Coronary artery (tissue), 2 donors: ENCODE measurements around the gene CCT7.
"Not testable (repeated sequence)": the region's sequence is repeated elsewhere in the genome, so short reads cannot be mapped to it uniquely, and the experiment has no call there.

Experiments
- DNase-seq: peaks from one replicate; pipeline ENCODE4 v3.0.0-alpha.2; 2017; ENCODE audit warnings: low spot score
- H3K27ac ChIP-seq, 2 donors: fragments of 200-600 bp; sonication (generic); one replicate each; pipeline ENCODE4 v1.5.1; 2016 to 2019
- H3K4me3 ChIP-seq: fragments of 200-600 bp; sonication (generic); 2 replicates; pipeline ENCODE4 v1.5.1; 2016; ENCODE audit warnings: mild to moderate bottlenecking, moderate library complexity
- TF ChIP-seq, protein P1 (sequence below): fragments of 200-600 bp; sonication (generic); IDR thresholded peaks from one replicate; pipeline ENCODE4 v1.5.1; 2019; ENCODE audit warnings: antibody characterized with exemption

Gene CCT7

DNA sequence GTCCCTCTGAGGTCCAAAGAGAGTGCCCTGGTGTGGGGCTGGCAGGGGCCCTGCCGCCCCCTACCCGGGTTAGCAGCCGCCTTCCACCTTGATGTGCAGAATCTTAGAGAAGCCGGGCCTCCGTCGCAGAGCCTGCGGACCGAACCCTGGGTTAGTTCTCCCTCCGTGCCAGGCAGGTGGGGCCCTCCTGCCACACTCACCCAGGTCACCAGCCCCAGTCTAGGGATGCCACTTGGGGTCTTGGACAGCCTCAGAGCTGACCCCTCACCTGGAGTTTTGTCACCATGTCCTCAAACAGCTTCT, 24.8 kb downstream of the CCT7 start:
- no peak overlapping the region for H3K4me3 ChIP-seq
- TF ChIP-seq, protein P1, sequence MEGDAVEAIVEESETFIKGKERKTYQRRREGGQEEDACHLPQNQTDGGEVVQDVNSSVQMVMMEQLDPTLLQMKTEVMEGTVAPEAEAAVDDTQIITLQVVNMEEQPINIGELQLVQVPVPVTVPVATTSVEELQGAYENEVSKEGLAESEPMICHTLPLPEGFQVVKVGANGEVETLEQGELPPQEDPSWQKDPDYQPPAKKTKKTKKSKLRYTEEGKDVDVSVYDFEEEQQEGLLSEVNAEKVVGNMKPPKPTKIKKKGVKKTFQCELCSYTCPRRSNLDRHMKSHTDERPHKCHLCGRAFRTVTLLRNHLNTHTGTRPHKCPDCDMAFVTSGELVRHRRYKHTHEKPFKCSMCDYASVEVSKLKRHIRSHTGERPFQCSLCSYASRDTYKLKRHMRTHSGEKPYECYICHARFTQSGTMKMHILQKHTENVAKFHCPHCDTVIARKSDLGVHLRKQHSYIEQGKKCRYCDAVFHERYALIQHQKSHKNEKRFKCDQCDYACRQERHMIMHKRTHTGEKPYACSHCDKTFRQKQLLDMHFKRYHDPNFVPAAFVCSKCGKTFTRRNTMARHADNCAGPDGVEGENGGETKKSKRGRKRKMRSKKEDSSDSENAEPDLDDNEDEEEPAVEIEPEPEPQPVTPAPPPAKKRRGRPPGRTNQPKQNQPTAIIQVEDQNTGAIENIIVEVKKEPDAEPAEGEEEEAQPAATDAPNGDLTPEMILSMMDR, result no peak
- DNase-seq, result no peak
- no peak overlapping the region for H3K27ac ChIP-seq

DNA sequence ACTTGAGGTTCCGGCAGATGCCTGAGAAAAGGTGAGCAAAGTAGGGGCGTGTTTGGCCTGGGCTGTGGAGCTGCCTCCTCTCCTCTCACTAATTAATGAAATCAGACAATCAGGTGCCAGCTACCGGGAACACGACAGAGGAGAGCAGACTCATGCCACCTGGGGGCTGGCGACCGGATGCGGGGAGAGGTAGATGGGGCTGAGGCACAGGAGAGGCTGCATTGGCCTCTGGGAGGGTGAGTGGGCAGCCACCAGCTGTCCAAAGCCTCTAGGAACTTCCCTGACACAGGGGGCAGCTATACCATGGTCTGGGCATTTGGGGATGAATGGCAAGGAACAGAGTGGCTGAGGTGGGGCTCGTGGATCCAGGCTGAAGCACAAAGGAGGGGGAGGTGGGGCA, 25.2 kb downstream of the CCT7 start:
- Histone ChIP-seq H3K4me3 (no peak overlapping the region), H3K27ac (no peak overlapping the region)
- TF ChIP-seq, protein P1, result no peak
- DNase-seq, result no peak

DNA sequence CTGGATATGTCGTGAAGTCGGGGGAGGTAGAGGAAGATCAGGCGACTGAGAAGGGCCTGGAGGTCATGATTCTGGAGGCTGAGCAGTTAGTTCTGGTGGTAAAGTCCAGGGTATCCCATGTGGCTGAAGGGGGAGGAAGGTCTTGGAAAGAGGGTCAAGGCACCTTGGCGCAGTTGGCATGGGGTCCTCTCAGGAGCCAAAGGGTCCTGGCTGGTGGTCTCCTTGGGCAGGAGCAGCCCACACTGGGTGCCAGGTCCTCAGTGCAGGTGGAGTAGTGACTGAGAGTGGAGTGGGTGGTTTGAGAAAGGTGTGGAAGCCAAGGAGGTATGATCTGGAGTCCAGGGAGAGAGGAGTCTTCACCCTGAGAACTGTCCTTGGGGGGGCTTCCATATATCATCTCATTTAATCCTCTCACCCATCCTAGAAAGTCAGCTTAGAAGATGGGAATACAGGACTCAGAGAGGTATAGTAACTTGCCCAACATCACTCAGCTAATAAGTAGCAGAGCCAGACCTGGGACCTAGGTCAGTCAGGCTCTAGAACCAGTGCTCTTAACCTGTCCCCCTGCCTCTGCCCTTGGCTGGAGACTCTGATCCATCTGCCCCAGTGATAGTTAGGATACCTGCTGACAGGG, 25.7 kb downstream of the CCT7 start:
- Histone ChIP-seq H3K27ac (no peak overlapping the region), H3K4me3 (no peak overlapping the region)
- TF ChIP-seq, protein P1, result no peak
- DNase-seq, result no peak

DNA sequence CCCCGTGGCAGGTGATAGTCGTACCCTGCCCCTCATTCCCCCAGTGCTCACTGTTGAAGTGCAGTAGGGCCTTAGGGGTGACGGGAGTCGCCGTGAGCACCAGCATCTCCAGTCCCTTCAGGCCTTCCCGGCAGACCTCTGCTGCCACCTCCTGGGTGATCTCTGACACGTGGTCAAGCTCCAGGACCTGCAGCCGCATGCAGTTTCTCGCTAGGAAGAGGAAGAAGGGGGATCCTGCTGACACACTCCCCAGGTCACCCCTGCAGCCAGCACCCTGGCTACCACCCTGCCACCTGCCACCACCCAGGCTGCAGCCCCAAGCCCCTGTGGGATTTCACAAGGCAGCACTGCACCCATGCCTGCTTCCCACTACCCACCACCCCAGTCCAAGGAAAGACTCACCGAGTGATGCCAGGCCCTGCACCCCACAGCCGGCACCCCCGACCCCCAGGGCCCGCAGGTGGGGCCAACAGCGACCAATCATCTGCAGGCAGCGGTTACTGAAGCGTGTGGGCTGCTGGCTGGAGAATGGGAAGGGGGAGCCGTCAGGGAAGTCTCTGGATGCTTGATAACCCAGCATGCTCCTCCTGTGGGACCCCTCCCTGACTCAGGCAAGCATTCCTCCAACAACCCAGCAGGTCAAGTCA, 26.4 kb downstream of the CCT7 start:
- Histone ChIP-seq H3K27ac (no peak overlapping the region), H3K4me3 (no peak overlapping the region)
- TF ChIP-seq, protein P1, result no peak
- no peak for DNase-seq

DNA sequence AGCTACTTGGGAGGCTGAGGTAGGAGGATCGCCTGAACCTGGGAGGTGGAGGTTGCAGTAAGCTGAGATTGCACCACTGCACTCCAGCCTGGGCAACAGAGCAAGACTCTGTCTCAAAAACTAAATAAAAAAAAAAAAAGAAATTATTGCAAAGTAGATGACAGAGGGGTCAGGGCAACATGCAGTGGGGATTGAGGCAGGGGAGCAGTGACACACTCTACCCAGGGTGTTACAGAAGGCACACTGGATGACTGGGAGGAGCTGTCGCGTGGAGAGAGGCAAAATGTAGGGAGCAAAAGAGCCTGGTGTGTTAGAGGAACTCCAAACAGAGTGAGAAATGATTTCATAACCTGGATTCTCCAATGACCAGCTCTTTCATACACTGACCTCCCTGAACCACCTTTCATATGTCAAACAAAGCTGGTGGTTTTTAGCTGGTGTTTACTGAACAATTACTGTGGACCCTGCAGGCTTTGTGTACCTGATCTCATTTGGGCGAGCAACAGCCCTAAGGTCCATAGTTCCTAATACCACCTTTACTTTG, 28.1 kb downstream of the CCT7 start:
- TF ChIP-seq, protein P1, result no peak
- no peak for DNase-seq
- no peak overlapping the region for H3K27ac ChIP-seq
- H3K4me3 ChIP-seq, result no peak overlapping the region

DNA sequence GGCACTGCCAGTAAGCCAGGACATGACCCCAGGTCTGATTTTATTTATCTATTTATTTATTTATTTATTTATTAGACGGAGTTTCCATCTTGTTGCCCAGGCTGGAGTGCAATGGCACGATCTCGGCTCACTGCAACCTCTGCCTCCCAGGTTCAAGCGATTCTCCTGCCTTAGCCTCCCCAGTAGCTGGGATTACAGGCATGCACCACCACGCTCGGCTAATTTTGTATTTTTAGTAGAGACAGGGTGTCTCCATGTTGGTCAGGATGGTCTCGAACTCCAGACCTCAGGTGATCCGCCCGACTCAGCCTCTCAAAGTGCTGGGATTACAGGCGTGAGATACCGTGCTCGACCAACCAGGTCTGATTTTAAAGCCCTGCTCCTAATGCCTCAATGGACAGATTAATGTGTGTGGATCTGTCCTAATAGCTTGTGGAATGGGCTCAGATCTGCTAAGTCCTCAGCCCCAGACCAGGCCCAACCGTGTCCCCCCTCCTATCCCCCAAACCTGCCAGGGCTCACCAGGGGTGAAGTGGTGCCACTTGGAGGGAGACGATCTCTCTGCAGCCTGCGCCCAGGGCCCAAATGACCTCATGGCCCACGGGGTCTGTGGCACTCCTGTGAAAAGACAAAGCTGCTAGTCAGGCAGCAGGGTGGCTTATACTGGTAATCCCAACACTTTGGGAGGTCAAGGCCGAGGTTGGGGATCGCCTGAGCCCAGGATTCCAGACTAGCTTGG, 28.8 kb downstream of the CCT7 start:
- not testable (repeated sequence) for H3K27ac ChIP-seq, H3K4me3 ChIP-seq, DNase-seq

DNA sequence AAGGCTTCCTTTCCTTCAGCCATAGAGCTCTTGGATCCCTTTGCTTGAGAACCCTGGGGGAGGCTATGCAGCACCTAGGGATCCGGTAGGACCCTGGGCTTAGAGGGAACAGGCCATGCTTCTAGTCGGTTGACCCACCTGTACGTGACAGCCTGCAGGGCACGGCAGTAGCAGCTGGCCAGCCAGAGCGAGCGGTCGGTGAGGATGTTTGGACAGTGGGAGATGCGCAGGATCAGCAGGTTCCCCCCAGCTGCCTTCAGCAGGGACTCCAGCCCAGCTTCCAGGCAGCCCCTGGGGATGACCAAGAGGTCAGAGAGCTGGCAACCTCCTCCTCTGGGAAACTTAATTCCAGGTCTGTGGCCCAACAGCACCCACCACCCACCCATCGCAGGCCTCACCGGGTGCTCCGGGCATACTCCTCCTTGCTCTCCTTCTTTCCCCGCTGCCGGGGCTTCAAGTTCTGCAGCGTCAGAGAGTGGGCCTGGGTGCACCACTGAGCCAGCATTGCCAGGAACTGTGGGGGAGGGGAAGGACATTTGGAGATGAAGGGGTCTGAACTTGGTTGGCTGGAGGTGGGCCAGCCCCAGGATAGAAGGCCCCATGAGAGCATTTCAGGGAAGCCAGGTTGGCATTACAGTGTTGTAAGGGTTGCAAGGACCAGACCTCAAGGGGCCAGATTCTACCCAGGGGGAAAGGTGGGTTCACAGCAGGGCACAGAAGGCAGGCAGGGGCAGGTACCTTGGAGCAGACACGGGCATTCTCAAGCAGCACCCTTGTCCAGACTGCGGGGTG, 29.6 kb downstream of the CCT7 start:
- TF ChIP-seq, protein P1, result no peak
- Histone ChIP-seq H3K4me3 (no peak overlapping the region), H3K27ac (no peak overlapping the region)
- DNase-seq, result no peak
